Fibroblast of skin of left biceps (primary cell): Measurements from ENCODE around the gene KIAA0825.
A peak's percentile ranks its signal among the peaks of the same experiment; 100 is the strongest.

ENCODE experiments used
- DNase-seq, 2 experiments: peaks; one replicate each; pipeline ENCODE4 v3.0.0-alpha.2; 2013; ENCODE audit warnings: low read depth in 2 of 2

The KIAA0825 gene

GRCh38 chr5:94440015-94440414 lies 178.4 kb downstream of the KIAA0825 start:
- no peak for DNase-seq

GRCh38 chr5:94433397-94434163 lies 184.8 kb downstream of the KIAA0825 start:
- DNase-seq, result peak; percentile 63 to 72

GRCh38 chr5:94432499-94432898 lies 185.9 kb downstream of the KIAA0825 start:
- peak in 1 of 2 experiments; percentile 7 for DNase-seq

GRCh38 chr5:94431696-94432095 lies 186.7 kb downstream of the KIAA0825 start:
- no peak for DNase-seq

- no peak for DNase-seq
Measured at GRCh38 chr5:94429566-94429965, 188.8 kb downstream of the KIAA0825 start.

GRCh38 chr5:94425396-94425795 lies 193.0 kb downstream of the KIAA0825 start:
- DNase-seq, result no peak

- no peak for DNase-seq
Measured at GRCh38 chr5:94423411-94423810, 195.0 kb downstream of the KIAA0825 start.

- no peak for DNase-seq
Measured at GRCh38 chr5:94422812-94423211, 195.6 kb downstream of the KIAA0825 start.

GRCh38 chr5:94420885-94421284 lies 197.5 kb downstream of the KIAA0825 start:
- DNase-seq, result no peak

GRCh38 chr5:94415798-94416197 lies 202.6 kb downstream of the KIAA0825 start:
- no peak for DNase-seq

GRCh38 chr5:94409440-94409839 lies 209.0 kb downstream of the KIAA0825 start:
- no peak for DNase-seq

GRCh38 chr5:94407023-94407422 lies 211.4 kb downstream of the KIAA0825 start:
- DNase-seq, result no peak

GRCh38 chr5:94403483-94403882 lies 214.9 kb downstream of the KIAA0825 start:
- no peak for DNase-seq

GRCh38 chr5:94402096-94402495 lies 216.3 kb downstream of the KIAA0825 start:
- DNase-seq, result peak in 1 of 2 experiments; percentile 10

- no peak for DNase-seq
Measured at GRCh38 chr5:94397508-94397907, 220.9 kb downstream of the KIAA0825 start.

GRCh38 chr5:94396687-94397086 lies 221.7 kb downstream of the KIAA0825 start:
- DNase-seq, result no peak

GRCh38 chr5:94395468-94395867 lies 222.9 kb downstream of the KIAA0825 start:
- DNase-seq, result no peak

GRCh38 chr5:94391996-94392395 lies 226.4 kb downstream of the KIAA0825 start:
- DNase-seq, result no peak

GRCh38 chr5:94389515-94389899 lies 228.9 kb downstream of the KIAA0825 start:
- no peak for DNase-seq

- DNase-seq, result no peak
Measured at GRCh38 chr5:94388773-94389514, 229.5 kb downstream of the KIAA0825 start.

GRCh38 chr5:94385767-94386166 lies 232.6 kb downstream of the KIAA0825 start:
- no peak for DNase-seq

- no peak for DNase-seq
Measured at GRCh38 chr5:94378062-94378461, 240.3 kb downstream of the KIAA0825 start.

- DNase-seq, result no peak
Measured at GRCh38 chr5:94376672-94377345, 241.6 kb downstream of the KIAA0825 start.
